Neural progenitor cell (in vitro differentiated cells): ENCODE results near the gene MEG3.

Experiments used
- EZH2 ChIP-seq: fragments of 200-600 bp; sonication (generic); IDR thresholded peaks from 2 replicates; pipeline ENCODE4 v1.6.1; 2017; ENCODE audit warnings: antibody characterized with exemption, mild to moderate bottlenecking, moderate library complexity
- EZH2phosphoT487 ChIP-seq: fragments of 200-600 bp; sonication (generic); IDR thresholded peaks from 2 replicates; pipeline ENCODE4 v1.6.1; 2017; ENCODE audit warnings: antibody characterized with exemption
- TF ChIP-seq, protein P1 (sequence below): fragments of 200-600 bp; sonication (generic); IDR thresholded peaks from 2 replicates; pipeline ENCODE4 v1.5.1; 2017; ENCODE audit warnings: antibody characterized with exemption, mild to moderate bottlenecking

DNA sequence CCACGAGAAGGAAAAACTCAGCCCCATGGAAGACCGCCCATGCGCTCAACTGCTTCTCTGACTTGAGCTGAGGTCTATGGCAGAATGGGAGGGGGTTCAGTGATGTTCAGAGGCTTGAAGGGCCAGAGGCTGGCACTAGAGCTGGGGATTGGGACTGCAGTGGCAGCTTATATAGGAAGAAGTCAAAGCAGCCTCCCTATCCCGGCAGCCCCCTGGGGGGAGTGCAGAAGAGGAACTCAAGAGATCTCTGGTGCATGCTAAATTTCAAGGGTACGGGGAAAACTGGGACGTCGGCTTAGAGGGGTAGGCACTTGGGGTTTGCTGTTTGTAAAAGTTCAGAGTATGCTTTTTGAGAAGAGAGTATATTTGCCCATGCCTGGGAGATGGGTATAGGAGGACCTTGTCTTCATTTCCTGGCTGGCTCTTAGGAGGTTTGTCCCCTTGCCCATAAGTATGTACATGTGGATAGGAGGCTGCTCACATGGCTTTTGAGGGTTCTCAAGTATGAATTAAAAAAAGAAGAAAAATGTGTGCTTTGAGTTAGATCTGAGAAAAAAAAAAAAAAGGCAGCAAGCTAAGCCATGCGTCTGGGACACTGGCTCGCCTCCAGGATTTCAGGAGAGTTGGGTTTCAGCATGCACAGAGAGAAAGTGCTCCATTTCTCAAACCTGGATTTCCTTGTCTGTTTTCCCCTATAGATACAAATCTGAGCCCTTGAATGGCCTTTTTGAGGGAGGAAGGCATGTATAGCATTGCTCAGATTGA lies 3.2 kb upstream of the MEG3 start:
- TF ChIP-seq, protein P1, sequence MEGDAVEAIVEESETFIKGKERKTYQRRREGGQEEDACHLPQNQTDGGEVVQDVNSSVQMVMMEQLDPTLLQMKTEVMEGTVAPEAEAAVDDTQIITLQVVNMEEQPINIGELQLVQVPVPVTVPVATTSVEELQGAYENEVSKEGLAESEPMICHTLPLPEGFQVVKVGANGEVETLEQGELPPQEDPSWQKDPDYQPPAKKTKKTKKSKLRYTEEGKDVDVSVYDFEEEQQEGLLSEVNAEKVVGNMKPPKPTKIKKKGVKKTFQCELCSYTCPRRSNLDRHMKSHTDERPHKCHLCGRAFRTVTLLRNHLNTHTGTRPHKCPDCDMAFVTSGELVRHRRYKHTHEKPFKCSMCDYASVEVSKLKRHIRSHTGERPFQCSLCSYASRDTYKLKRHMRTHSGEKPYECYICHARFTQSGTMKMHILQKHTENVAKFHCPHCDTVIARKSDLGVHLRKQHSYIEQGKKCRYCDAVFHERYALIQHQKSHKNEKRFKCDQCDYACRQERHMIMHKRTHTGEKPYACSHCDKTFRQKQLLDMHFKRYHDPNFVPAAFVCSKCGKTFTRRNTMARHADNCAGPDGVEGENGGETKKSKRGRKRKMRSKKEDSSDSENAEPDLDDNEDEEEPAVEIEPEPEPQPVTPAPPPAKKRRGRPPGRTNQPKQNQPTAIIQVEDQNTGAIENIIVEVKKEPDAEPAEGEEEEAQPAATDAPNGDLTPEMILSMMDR = no peak
- no peak for TF ChIP-seq EZH2phosphoT487
- no peak for TF ChIP-seq EZH2
